NCI-H2107 treated with DMSO at 0.1 percent for 48 hours (cell line): ENCODE results near the gene YY1.

Experiments used
- DNase-seq: peaks from one replicate; lab custom pipeline; 2025; ENCODE audit not compliant: unreplicated experiment; lab: John Stamatoyannopoulos, UW

The YY1 gene

GRCh38 chr14:100312877-100313400, 74.0 kb downstream of the YY1 start:
- no peak for DNase-seq

DNA sequence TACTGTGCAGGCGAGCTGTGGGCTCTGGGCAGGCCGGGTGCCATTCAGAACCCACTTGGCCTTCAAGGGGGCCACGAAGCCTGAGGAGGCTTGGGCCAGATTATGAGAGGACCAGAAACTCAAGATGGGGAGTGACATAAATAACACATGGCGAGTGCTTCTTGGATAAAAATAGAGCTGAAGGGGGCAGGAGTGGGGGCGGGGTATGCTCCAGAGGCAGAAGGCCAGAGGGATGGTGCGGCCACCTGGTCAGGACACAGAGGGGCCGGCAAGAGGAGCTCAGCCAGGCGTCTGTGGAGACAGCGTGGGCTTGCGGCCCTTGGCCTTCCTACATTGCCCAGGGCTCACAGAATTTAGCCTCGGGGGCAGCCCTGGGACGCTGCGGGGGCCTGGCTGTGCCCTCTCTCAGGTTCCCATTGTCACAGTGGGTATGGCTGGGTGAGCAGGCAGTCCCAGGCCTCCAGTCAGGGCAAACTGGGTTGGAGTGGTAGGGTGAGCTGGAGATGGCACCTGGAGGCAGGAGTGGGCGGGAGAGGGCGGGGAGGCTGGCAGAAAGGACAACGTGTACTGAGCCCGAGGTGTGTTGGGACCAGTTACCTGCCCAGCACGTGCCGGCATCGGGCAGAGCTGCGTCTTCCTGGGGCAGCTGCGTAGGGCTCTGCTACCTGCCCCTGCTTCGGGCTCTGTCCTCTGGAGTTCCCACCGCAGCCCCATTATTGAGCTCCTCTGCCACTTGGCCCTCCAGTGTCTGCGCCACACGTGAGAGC, 74.7 kb downstream of the YY1 start:
- no peak for DNase-seq

DNA sequence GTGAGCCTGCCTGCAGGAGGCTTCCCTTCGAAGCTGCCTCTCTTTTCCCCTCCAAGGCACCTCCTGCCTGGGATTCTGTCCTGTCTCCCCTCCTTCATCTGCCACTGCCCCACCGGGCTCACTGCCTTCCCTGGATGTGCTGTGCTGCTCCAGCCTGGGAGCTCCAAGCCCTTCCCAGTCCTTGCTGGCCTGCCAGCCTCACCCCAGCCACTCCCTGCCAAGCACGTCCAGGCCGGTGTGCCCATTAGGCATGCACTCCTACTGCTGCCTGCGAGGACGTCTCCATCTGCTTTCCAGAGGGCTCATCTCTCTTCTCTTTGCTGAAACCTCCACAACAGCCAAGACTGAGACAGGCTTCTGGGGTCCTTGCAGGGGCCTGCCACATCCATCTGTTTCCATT, 75.8 kb downstream of the YY1 start:
- no peak for DNase-seq

- no peak for DNase-seq
These were observed 78.4 kb downstream of the YY1 start for GRCh38 chr14:100317389-100317788.

GRCh38 chr14:100317912-100318808, 79.2 kb downstream of the YY1 start:
- DNase-seq, result no peak

DNA sequence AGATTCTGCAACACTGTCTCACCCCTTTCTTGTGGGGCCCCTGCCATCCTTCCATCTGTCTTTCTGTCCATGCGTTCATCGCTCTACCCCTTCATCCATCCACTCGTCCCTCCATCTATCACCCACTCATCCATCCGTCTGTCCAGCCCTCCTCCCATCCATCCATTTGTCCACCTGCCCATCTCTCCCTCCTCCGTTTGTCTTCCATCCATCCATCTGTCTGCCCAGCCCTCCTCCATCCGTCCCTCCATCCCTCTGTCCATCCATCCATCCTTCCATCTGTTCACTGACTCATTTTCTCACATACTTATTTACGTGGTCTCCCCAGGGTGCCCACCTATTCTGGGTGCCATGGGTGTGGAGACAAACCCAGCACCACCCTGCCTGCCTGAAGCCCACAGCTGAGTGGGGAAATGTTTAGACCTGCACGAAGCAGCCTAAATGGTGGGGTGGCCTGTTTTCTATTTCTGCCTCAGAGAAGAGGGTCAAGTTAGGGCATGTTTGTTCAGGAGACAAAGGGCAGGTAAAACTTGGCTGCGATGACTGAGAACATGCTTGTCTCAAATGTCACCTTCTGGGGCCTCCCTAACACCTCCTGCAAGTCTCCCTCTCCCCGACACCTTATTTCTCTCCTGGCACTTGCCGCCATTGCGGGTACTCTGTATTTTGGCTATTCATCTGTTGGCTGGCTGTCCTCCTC, 81.4 kb downstream of the YY1 start:
- DNase-seq, result no peak

GRCh38 chr14:100321473-100322137, 82.7 kb downstream of the YY1 start:
- no peak for DNase-seq

DNA sequence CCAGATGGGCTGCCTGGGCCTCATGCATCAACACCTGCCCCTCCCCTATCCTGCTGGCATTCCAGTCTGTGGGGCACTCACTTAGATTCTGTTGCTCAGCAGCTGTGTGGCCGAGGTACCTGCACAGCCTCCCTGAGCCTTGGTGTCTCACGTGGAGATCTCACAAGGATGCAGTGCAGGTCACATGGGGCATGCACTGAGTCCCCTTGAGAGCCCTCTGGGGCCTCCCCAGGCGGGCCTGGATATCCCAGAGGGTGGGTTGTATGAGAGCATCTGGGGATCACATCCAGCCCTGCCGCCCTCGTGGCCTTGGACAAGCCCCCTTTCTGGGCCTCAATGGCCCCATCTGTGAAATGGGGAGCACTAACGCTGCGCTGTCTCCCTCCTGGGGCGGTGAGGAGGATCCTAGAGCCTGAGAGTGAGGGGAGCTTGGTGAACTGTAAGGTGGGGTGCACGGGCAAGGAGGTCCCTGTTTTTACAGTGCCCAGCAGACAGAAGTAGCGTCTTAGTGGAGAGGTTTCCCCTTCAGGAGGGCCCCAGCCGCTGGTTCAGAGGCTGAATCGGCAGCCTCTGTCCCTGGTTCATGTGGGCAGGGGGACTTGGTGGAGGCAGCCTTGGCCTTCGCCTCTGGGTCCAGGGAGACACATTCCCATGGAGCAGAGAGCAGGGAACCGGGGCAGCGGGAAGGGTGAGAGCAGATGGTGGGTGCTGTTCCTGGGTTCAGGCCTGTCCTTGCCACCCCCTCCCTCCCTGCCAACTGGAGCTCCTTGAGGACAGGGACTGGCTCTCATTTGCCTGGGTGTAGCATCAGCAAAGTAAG, 83.4 kb downstream of the YY1 start:
- no peak for DNase-seq

- DNase-seq, result no peak
These were observed 84.4 kb downstream of the YY1 start, which contains the start of gene SLC25A47 for GRCh38 chr14:100323121-100323941. TSS of gene SLC25A47 (plus strand) at chr14:100323339. CDS start at chr14:100323415, 76 bp downstream.

DNA sequence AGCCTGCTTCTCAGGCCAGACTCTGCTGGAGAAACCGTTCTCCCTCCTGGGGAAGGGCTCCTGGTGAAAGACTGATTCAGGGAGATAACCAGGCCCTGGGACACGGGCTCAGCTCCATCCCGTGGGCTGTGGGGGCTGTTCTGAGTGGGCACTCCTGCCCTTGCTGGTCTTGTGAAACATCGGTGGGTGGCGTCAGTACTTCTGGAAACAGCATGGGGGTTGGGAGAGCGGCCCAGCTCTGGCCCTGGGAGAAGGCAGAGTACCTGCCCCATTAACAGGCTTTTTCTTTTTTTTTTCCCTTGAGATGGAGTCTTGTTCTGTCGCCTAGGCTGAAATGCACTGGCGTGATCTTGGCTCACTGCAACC, 85.0 kb downstream of the YY1 start:
- DNase-seq, result no peak

GRCh38 chr14:100325231-100325632, 86.3 kb downstream of the YY1 start:
- DNase-seq, result no peak

DNA sequence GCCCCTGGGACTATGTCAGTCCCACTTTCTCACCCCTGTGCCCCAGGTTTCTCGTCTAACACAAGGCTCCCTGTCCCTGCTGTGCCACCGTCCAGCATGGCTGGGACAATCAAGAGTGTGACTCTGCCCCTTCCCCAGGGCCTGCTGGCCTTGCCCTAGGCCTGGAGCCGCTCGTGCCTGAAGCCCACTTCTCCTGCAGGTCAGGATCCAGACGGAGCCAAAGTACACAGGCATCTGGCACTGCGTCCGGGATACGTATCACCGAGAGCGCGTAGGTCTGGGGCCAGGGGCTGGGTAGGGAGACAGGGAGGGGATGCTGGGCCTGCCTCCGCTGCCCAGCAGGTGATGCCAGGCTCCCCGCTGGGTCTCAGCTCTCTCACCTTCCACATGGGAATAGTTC, 87.0 kb downstream of the YY1 start:
- no peak for DNase-seq

GRCh38 chr14:100327128-100327527, 88.2 kb downstream of the YY1 start:
- DNase-seq, result no peak

DNA sequence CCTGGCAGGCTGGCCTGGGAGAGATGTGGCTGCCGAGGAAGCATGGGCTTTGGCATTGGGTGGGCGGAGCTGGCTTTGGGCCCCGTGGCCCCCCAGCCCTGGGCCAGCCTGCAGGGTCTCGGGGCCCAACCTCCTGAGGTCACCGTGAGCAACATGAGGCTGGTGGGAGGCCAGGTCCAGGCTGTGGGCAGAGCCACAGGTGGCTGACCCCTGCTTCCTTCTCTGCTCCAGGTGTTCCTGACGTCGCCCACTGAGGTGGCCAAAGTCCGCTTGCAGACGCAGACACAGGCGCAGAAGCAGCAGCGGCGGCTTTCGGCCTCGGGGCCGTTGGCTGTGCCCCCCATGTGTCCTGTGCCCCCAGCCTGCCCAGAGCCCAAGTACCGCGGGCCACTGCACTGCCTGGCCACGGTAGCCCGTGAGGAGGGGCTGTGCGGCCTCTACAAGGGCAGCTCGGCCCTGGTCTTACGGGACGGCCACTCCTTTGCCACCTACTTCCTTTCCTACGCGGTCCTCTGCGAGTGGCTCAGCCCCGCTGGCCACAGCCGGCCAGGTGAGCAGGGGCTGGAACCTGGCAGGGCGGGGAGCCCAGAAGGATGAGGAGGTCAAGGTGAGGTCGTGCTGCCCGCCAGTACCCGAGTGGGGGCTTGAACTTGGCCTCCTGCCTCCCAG, 89.7 kb downstream of the YY1 start:
- no peak for DNase-seq

DNA sequence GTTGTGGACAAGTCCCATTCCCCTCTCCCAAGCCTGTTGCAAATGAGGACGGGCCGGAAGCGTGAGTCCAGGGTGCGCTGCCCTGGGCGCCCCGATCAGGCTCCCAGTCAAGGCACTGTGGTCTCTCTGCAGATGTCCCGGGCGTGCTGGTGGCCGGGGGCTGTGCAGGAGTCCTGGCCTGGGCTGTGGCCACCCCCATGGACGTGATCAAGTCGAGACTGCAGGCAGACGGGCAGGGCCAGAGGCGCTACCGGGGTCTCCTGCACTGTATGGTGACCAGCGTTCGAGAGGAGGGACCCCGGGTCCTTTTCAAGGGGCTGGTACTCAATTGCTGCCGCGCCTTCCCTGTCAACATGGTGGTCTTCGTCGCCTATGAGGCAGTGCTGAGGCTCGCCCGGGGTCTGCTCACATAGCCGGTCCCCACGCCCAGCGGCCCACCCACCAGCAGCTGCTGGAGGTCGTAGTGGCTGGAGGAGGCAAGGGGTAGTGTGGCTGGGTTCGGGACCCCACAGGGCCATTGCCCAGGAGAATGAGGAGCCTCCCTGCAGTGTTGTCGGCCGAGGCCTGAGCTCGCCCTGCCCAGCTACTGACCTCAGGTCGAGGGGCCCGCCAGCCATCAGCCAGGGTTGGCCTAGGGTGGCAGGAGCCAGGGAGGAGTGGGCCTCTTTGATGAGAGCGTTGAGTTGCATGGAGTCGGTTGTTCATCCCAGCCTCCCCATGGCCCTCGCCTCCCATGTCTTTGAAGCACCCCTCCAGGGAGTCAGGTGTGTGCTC, 90.5 kb downstream of the YY1 start:
- no peak for DNase-seq

DNA sequence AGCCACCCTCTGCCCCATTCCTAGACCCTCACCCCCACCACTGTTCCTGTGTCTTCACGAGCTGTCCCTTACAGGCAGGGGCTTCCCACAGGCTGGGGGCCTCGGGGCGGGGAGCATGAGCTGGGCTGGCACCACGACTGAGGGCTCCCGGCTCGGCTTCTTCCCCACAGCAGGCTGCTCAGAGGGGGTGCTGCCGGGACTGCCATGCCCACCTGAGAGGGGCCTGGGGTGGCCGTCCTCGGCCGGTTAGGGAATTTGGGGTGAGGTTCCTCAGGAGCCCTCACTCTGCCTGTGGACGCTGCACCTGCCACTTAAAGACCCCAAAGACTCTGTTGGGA, 91.0 kb downstream of the YY1 start:
- no peak for DNase-seq

DNA sequence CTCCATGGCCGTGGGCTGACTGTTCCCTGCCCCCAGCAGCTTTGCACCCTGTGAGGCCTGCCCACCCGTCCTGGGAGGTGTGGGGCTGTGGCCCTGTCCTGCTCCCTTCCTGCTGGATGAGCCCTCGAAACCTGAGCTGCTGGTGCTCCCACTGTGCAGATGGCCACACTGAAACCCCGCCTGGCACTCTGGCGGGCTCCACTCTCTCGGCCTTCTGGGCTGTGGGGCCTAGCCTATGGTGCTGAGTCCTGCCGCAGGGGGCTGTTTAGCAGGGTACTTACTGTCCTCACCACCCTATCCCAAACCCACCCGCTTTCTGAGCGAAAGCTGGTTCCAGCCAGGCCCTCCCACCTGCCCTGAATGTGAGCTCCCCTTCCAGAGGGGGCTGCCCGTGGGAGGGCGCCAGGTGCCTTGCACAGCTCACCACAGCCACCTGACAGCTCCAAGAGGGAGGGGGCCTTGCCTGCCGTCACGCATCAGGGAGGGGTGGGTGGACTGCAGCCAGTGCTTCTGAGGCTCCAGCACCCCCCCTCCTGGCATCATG, 91.5 kb downstream of the YY1 start:
- DNase-seq, result peak; percentile 56
